Pons (tissue), 1 donor: ENCODE results near the gene KDM4B.
"Not testable (repeated sequence)": the region's sequence is repeated elsewhere in the genome, so short reads cannot be mapped to it uniquely, and the experiment has no call there.

Source experiments
- DNase-seq: peaks from one replicate; pipeline ENCODE4 v3.0.0-alpha.2; 2016; ENCODE audit warnings: low spot score

KDM4B gene

DNA sequence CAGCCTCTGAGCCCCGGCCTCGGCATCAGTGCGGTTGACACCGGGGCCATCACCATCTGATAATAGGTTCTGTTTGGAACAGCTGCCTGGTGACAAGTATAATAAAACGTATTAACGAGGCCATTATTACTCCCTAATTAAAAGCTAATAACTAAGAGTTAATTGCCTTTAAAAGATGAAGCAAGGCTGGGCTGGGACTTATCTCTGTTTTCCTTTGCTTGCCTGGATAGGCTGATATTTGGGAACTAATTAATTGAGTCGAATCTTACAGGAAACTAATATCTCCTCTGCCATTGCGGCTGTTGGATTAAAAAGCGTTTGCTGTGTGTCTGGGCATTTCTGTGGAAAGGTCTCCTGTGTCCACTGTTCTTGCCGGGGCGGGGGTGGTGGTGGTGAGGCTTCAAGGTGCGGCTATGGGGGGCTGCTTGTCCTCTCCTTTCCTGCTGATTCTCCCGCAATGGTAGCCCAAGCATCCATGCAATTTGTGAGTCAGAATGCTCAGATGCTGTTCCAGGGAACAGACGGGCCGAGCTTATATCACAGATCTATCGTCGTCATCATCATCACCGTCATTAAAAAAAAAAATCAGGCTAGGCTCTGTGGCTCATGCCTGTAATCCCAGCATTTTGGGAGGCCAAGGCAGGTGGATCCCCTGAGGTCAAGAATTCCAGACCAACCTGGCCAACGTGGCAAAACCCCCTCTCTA, 209.0 kb downstream of the KDM4B start:
- DNase-seq = no peak

- no peak for DNase-seq
Measured at GRCh38 chr19:5178841-5179240, 209.9 kb downstream of the KDM4B start.

DNA sequence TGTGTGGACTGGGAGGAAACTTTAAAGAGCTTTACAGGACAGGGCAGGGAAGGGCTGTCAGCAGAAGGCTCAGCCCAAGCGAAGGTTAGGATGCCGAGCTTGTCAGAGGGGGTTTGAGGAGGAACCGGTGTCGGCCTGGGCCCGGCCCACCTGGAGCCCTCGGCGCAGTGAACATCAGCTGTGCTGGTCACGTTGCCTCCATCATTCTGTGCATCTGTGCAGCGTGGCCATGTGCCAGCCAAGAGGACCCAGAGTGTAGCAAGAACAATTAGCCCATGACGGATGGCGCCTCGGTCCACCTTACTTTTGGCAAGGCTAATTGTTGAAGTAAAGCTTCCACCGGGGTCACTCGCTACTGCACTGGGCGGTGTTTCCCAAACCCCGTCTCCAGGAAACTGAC, 210.3 kb downstream of the KDM4B start:
- no peak for DNase-seq

DNA sequence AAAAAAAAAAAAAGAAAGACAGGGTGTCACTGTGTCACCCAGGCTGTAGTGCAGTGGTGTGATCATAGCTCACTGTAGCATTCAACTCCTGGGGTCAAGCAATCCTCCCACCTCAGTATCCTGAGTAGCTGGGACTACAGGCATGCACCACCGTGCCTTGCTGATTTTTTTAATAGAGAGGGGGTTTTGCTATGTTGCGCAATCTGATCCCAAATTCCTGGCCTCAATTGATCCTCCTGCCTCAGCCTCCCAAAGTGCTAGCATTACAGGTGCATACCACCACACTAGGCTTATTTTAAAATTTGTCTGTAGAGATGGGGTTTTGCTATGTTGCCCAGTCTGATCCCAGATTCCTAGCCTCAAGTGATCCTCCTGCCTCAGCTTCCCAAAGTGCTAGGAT, 212.4 kb downstream of the KDM4B start:
- no peak for DNase-seq

- no peak for DNase-seq
Measured at GRCh38 chr19:5182751-5183150, 213.8 kb downstream of the KDM4B start.

- no peak for DNase-seq
Measured at GRCh38 chr19:5183616-5184015, 214.7 kb downstream of the KDM4B start.

DNA sequence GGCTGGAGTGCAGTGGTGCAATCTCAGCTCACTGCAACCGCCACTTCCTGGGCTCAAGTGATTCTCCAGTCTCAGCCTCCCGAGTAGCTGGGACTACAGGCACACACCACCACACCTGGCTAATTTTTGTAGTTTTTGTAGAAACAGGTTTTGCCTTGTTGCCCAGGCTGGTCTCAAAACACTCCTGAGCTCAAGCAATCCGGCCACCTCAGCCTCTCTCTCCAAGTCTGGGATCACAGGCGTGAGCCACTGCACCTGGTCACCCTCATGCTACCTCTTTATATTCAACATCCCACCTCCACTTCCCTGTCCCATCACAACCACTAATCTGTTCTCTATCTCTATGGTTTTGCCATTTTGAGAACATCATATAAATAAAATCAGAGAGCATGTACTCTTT, 216.0 kb downstream of the KDM4B start:
- no peak for DNase-seq

GRCh38 chr19:5186293-5187050, 217.6 kb downstream of the KDM4B start:
- no peak for DNase-seq

DNA sequence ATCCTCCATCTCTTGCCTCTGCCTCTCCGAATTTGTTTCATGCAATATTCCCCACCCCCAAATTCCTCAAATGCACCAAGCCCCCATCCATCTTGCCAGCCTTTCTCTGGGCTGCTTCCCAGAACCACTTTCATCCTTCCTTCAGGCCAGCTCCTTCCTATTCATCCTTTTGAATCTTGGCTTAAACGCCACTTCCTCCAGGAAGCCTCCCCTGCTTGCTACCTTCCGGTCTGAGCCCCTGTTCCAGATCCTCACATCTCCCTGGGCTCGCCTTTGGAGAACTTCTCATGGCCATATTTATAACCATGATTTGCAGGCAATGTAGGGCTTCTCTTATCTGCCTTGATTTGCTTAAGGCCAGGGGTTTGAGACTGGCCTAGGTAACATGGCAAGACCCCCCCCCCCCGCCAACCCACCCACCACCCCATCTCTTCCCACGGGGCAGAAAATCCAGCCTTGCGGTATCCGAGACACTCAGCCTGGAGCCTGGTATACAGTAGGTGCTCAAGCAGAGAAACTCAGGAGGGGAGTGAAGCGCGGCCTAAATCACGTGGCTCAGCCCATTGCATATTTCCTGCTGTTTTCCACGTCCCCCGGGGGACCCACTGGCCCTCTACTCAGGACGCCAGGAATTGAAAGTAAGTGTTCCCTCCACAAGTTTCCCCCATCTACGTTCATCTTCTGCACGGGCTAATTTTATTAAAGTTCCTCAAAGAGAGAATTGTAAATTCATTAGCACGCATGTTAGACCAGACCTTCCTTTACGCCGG, 219.8 kb downstream of the KDM4B start:
- DNase-seq = no peak

DNA sequence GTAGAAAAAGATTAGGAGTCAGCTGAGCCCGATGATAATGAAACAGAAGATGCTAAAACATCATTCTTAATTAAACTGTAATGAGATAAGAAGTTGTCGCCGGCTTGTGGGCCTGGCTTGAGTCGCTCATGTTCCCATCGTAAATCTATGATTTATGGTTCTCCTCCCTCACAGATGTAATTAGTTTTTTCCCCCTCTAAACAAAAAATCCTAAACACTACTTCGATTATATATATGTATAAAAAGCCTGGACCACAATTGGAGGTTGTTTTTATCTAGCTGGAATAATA, 220.3 kb downstream of the KDM4B start:
- DNase-seq = no peak

DNA sequence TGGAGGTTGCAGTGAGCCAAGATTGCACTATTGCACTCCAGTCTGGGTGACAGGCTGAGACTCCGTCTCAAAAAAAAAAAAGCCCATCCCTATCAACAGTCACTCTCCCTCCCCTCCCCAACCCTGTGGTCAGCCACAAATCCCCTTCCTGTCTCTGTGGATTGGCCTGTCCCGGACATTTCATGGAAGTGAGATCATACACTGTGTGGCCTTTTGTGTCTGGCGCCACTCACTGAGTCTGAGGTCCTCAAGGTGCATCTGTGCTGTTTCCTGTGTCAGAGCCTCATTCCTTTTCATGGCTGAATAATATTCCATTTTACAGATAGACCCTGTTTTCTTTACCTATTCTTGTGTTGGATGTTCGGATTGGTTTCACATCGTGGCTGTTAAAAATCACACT, 222.2 kb downstream of the KDM4B start:
- DNase-seq = no peak

- no peak for DNase-seq
Measured at GRCh38 chr19:5192568-5192967, 223.7 kb downstream of the KDM4B start.

DNA sequence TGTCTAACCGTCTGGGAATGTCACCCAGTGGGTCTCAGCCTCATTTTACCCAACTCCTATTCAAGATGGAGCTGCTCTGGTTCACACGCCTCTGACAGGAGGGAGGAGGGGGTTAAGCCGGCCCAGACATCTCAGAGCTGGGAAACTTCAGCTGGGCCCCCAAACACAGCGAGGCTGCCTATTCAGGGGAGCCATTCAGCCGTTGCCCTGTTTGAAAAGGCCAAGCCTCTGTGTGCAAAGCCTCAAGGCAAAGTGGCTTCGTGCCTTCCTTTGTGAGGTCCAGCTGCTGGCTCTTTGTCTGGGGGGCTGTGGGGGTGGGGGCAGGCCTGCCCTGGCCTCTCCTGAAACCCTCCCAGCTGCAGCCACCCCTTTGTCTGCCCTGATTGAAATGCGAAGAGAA, 224.3 kb downstream of the KDM4B start:
- peak; percentile 4 for DNase-seq

DNA sequence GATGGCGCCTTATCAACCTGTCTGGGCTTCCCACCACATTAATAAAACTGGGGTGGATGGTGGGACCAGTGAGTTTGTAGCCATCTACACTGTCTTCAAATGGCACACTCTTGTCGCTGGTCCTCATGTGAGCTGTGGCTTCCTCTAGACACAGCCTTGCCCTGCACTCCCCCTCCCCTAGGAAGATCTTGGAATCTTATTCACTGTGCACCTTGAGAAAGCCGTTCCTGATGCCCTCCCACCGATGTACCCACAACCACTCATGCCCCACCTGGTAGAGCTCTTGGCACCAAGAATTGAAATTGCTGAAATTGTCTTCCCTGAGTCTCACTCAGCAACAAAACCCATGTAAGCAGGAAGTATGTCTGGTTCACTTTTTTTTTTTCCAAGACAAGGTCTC, 225.7 kb downstream of the KDM4B start:
- DNase-seq = no peak

DNA sequence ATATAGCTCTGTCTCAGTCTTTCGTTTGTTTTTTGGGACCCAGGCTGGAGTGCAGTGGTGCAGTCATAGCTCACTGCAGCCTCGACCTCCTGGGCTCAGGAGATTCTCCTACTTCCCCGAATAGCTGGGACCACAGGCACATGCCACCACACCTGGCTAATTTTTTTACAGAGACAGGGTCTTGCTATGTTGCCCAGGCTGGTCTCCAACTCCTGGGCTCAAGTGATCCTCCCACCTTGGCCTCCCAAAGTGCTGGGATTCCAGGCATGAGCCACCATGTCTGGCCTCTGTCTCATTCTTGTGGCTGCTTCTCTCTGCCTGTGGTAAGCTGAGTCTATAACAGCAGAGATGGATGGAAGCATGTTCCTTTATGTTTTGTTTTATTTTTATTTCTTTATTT, 226.7 kb downstream of the KDM4B start:
- DNase-seq = not testable (repeated sequence)

DNA sequence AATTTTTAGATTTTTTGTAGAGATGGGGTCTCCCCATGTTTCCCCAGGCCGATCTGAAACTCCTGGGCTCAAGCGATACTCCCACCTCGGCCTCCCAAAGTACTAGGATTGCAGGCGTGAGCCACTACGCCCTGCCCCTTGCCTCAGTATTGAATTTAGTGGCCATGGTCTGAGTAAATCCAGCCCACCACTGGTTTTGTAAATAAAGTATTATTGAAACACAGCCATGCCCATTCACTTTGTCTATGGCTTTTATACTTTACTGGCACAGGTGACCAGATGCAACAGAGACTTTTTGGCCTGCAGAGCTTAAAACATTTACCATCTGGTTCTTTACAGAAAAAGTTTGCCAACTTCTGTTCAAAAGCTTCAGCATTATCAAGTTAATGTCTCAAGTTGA, 227.9 kb downstream of the KDM4B start:
- DNase-seq = no peak

DNA sequence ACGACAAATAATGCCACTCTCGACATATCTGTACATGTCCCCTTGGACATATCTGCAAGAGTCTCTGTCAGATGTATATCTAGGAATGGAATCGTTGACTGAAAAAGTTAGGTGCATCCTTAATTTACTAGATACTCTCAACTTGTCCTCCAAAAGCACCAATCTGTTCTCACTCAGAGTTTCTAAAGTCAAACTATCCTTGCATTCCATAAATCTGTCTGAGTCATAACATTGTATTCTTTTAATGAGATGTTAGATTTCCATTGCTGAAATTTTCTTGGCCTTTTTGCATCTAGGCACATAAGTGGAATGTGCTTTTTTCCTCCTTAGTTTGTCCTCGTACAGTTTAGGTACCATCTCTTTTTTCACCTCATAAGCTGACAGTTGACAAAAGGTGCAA, 231.9 kb downstream of the KDM4B start:
- DNase-seq = no peak

- DNase-seq = no peak
Measured at GRCh38 chr19:5202553-5202952, 233.6 kb downstream of the KDM4B start.
